Uterus (tissue), 4 donors: ENCODE measurements around the gene KCNIP1. TPM values are rescaled to one million over a fixed set of nuclear protein-coding genes. Genes with fewer than 3 reads are reported as not detected.

ENCODE experiments used
- DNase-seq, 2 donors: peaks; one replicate each; pipeline ENCODE4 v3.0.0-alpha.2; 2019 to 2020
- H3K27ac ChIP-seq, 2 donors: fragments of 200-600 bp; sonication (generic); 1 replicate in 1 of 2; 2 replicates in 1 of 2; pipeline ENCODE4 v1.5.1; 2016 to 2018
- H3K27me3 ChIP-seq, 2 donors: fragments of 200-600 bp; sonication (generic); one replicate each; pipeline ENCODE4 v1.5.1; 2018 to 2019; ENCODE audit warnings: control low read depth in 1 of 2
- H3K36me3 ChIP-seq, 2 donors: fragments of 200-600 bp; sonication (generic); one replicate each; pipeline ENCODE4 v1.5.1; 2019; ENCODE audit warnings: control low read depth in 1 of 2
- H3K4me1 ChIP-seq, 2 donors: fragments of 200-600 bp; sonication (generic); one replicate each; pipeline ENCODE4 v1.5.1; 2018 to 2019; ENCODE audit warnings: control low read depth in 1 of 2
- H3K4me3 ChIP-seq, 2 donors: fragments of 200-600 bp; sonication (generic); 1 replicate in 1 of 2; 2 replicates in 1 of 2; pipeline ENCODE4 v1.5.1; 2018 to 2019; ENCODE audit warnings: mild to moderate bottlenecking in 1 of 2
- H3K9me3 ChIP-seq, 2 donors: fragments of 200-600 bp; sonication (generic); one replicate each; pipeline ENCODE4 v1.5.1; 2019; ENCODE audit warnings: control low read depth in 1 of 2
- CTCF ChIP-seq, 4 experiments: fragments of 200-600 bp in 2 of 4; fragments of 450-650 bp in 2 of 4; sonication (generic) in 2 of 4; IDR thresholded peaks; one replicate each; pipeline ENCODE4 v1.5.1; 2016 to 2019; ENCODE audit warnings: antibody characterized with exemption in 4 of 4, mild to moderate bottlenecking in 2 of 4, moderate library complexity in 1 of 4
- POLR2A ChIP-seq, 2 donors: fragments of 450-650 bp; IDR thresholded peaks; one replicate each; pipeline ENCODE4 v1.6.1; 2016; ENCODE audit warnings: antibody characterized with exemption in 2 of 2, mild to moderate bottlenecking in 1 of 2, moderate library complexity in 1 of 2
- intact Hi-C: fragments of 100-400 bp; cut with DNase I; formaldehyde crosslinking; loops from one replicate; pipeline ENCODE4 v1.15.1; 2023; ENCODE audit warnings: low total_unique reads
- total RNA-seq, 4 donors: library from RNA; depleted of rRNA in 3 of 4; stranded (reverse); fragments of >200 nt in 3 of 4; gene quantifications; one replicate each; pipeline versions ENCODE4 v1.1.0 to v1.2.4, GENCODE V29; 2014 to 2023
- donor health status: DM: yes; HTN: yes; CAD: no.

KCNIP1 gene
- total RNA-seq, 4 donors from 2014 or later, result 1.3 to 7.0 (median 3.9) TPM

- H3K4me1 ChIP-seq, result no peaks in the 10 kb centered on the region
- no peak overlapping the region for H3K27ac ChIP-seq
- H3K4me3 ChIP-seq, result no peak overlapping the region
- TF ChIP-seq CTCF (IDR thresholded peaks at IDR 0.05) (no peak), POLR2A (IDR thresholded peaks at IDR 0.05) (no peak)
- no peaks in the 10 kb centered on the region for H3K9me3 ChIP-seq
- H3K36me3 ChIP-seq, result no peaks in the 10 kb centered on the region
- no peak for DNase-seq
- no peaks in the 10 kb centered on the region for H3K27me3 ChIP-seq
- intact Hi-C loops, result no loop called here
These were observed 10.2 kb downstream of the KCNIP1 start for GRCh38 chr5:170513856-170514525.

GRCh38 chr5:170517411-170517810 is 13.6 kb downstream of the KCNIP1 start:
- H3K9me3 ChIP-seq, result no peaks in the 10 kb centered on the region
- H3K27ac ChIP-seq, result no peak overlapping the region
- intact Hi-C loops, result no loop called here
- no peak for DNase-seq
- no peak for TF ChIP-seq CTCF (IDR thresholded peaks at IDR 0.05)
- TF ChIP-seq POLR2A (IDR thresholded peaks at IDR 0.05), result no peak
- H3K36me3 ChIP-seq, result no peaks in the 10 kb centered on the region
- H3K4me3 ChIP-seq, result no peak overlapping the region
- no peaks in the 10 kb centered on the region for H3K4me1 ChIP-seq
- no peaks in the 10 kb centered on the region for H3K27me3 ChIP-seq

GRCh38 chr5:170518277-170518676 is 14.5 kb downstream of the KCNIP1 start:
- Histone ChIP-seq H3K4me3 (no peak overlapping the region), H3K9me3 (no peaks in the 10 kb centered on the region), H3K36me3 (no peaks in the 10 kb centered on the region), H3K27ac (no peak overlapping the region), H3K4me1 (no peaks in the 10 kb centered on the region), H3K27me3 (no peaks in the 10 kb centered on the region)
- no peak for TF ChIP-seq POLR2A (IDR thresholded peaks at IDR 0.05)
- TF ChIP-seq CTCF (IDR thresholded peaks at IDR 0.05), result no peak
- DNase-seq, result no peak
- intact Hi-C loops, result no loop called here

- no peak for TF ChIP-seq CTCF (IDR thresholded peaks at IDR 0.05)
- TF ChIP-seq POLR2A (IDR thresholded peaks at IDR 0.05), result no peak
- Histone ChIP-seq H3K27me3 (no peaks in the 10 kb centered on the region), H3K4me3 (no peak overlapping the region), H3K9me3 (no peaks in the 10 kb centered on the region), H3K27ac (no peak overlapping the region), H3K4me1 (no peaks in the 10 kb centered on the region), H3K36me3 (no peaks in the 10 kb centered on the region)
- no peak for DNase-seq
- intact Hi-C loops, result no loop called here
These were observed 15.7 kb downstream of the KCNIP1 start for GRCh38 chr5:170519549-170519948.

- Histone ChIP-seq H3K27me3 (no peaks in the 10 kb centered on the region), H3K4me1 (no peaks in the 10 kb centered on the region), H3K4me3 (no peak overlapping the region), H3K9me3 (no peaks in the 10 kb centered on the region), H3K27ac (no peak overlapping the region), H3K36me3 (no peaks in the 10 kb centered on the region)
- TF ChIP-seq POLR2A (IDR thresholded peaks at IDR 0.05) (no peak), CTCF (IDR thresholded peaks at IDR 0.05) (no peak)
- DNase-seq, result no peak
- intact Hi-C loops, result no loop called here
These were observed 16.6 kb downstream of the KCNIP1 start for GRCh38 chr5:170520372-170520771.
